ENCODE measurements around the gene ANKMY1.

The ANKMY1 gene

GRCh38 chr2:240594511-240595380 is 37.0 kb upstream of the ANKMY1 start:
- DNase-seq (ENCODE audit: insufficient read length, low spot score) (no peak), FAIRE-seq (no peak)
- no peak for TF ChIP-seq CTCF (IDR thresholded peaks at IDR 0.05; ENCODE audit: insufficient read depth, missing control alignments)

GRCh38 chr2:240593703-240594451 is 36.1 kb upstream of the ANKMY1 start:
- no peak for DNase-seq (ENCODE audit: insufficient read length, low spot score)
- no peak for FAIRE-seq
- no peak for TF ChIP-seq CTCF (IDR thresholded peaks at IDR 0.05; ENCODE audit: insufficient read depth, missing control alignments)

- FAIRE-seq (no peak), DNase-seq (ENCODE audit: insufficient read length, low spot score) (no peak)
- TF ChIP-seq CTCF (IDR thresholded peaks at IDR 0.05; ENCODE audit: insufficient read depth, missing control alignments), result no peak
These were observed 35.4 kb upstream of the ANKMY1 start for GRCh38 chr2:240593026-240593702.

- DNase-seq (ENCODE audit: insufficient read length, low spot score) (no peak), FAIRE-seq (no peak)
- no peak for TF ChIP-seq CTCF (IDR thresholded peaks at IDR 0.05; ENCODE audit: insufficient read depth, missing control alignments)
These were observed 34.0 kb upstream of the ANKMY1 start for GRCh38 chr2:240591784-240592183.

GRCh38 chr2:240591226-240591625 is 33.4 kb upstream of the ANKMY1 start:
- no peak for FAIRE-seq
- no peak for TF ChIP-seq CTCF (IDR thresholded peaks at IDR 0.05; ENCODE audit: insufficient read depth, missing control alignments)
- no peak for DNase-seq (ENCODE audit: insufficient read length, low spot score)

- no peak for TF ChIP-seq CTCF (IDR thresholded peaks at IDR 0.05; ENCODE audit: insufficient read depth, missing control alignments)
- FAIRE-seq, result no peak
- DNase-seq (ENCODE audit: insufficient read length, low spot score), result no peak
These were observed 32.9 kb upstream of the ANKMY1 start for GRCh38 chr2:240590681-240591111.

Data from D721Med (cell line).